Suppressor macrophage treated with lipopolysaccharide for 1 hour (primary cell): ENCODE results near the gene OGDHL.
"Not testable (repeated sequence)": the region's sequence is repeated elsewhere in the genome, so short reads cannot be mapped to it uniquely, and the experiment has no call there.

ENCODE experiments used
- DNase-seq, 3 donors: peaks; one replicate each; pipeline ENCODE4 v3.0.0-alpha.2; 2020 to 2022

The OGDHL gene

GRCh38 chr10:49756031-49756430 lies 6.1 kb downstream of the OGDHL start:
- DNase-seq, result no peak

- not testable (repeated sequence) for DNase-seq
Observed at GRCh38 chr10:49754951-49755350, 7.2 kb downstream of the OGDHL start.

- DNase-seq, result no peak
Observed at GRCh38 chr10:49752584-49752983, 9.5 kb downstream of the OGDHL start.

GRCh38 chr10:49751636-49752510 lies 10.2 kb downstream of the OGDHL start:
- DNase-seq, result no peak

GRCh38 chr10:49751216-49751615 lies 10.9 kb downstream of the OGDHL start:
- DNase-seq, result no peak

DNA sequence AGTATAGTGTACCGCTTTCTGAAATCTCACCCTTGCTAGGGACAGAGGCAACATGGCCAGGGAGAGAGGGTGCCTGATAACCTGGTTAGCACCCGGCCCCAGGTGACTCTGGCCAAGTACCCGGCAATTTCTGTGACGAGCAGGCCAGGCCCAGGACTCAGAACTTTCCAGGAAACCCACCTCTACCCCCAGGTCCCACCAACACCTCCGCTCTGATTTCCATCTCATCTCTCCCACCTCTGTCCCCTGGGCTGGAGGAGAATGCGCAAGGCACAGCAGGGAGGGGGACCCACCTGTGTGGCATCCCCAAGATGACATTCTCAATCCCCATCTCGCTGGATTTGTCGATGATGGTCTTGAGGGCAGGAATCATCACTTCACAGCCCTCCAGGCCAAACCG lies 11.6 kb downstream of the OGDHL start:
- no peak for DNase-seq

DNA sequence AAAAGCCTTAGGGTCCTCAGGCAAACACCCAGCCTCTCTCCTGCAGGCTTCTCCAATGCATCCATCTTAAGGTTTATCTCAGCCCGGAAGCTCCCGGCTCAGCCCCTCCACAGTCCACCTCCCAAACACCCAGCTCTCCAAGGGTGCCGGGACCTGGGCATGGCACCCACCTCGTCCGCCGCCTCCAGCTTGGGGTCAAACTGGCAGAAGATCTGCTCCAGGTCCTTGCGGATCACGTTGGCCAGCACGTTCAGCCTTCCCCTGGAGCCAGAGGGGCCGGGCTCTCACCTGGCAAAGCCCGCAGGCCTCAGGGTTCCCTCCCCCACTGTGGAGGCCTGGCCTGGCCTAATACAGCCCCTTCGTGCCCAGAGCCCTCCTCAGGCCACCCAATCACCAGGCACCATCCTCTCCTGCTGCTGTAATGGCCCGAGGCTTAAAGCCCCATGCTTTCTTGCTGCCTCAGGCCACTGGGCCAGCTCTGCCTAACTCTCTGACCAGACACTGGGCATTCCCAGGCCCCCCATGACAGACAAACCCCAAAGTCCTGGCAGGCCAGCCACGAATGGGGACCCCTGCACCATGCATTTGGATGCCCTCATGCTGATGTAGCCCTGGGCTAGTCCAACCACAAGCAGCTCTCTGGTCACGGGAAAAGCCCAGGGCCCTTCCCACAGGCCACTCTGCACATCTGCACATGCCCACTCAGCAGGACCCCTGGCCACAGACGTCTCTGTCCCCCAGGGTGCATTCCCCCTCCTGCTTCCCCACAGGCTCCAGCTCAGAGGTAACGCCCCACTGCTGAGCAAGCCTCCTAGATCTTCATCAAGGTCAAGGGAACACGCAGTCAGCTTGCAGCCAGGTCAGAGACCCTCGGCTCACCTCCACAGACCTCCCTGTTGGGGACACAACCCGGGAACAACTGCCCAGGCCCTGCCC lies 12.3 kb downstream of the OGDHL start:
- no peak for DNase-seq

GRCh38 chr10:49749144-49749543 lies 13.0 kb downstream of the OGDHL start:
- DNase-seq, result no peak

GRCh38 chr10:49748006-49748405 lies 14.1 kb downstream of the OGDHL start:
- DNase-seq, result no peak

GRCh38 chr10:49747303-49747646 lies 14.8 kb downstream of the OGDHL start:
- no peak for DNase-seq

DNA sequence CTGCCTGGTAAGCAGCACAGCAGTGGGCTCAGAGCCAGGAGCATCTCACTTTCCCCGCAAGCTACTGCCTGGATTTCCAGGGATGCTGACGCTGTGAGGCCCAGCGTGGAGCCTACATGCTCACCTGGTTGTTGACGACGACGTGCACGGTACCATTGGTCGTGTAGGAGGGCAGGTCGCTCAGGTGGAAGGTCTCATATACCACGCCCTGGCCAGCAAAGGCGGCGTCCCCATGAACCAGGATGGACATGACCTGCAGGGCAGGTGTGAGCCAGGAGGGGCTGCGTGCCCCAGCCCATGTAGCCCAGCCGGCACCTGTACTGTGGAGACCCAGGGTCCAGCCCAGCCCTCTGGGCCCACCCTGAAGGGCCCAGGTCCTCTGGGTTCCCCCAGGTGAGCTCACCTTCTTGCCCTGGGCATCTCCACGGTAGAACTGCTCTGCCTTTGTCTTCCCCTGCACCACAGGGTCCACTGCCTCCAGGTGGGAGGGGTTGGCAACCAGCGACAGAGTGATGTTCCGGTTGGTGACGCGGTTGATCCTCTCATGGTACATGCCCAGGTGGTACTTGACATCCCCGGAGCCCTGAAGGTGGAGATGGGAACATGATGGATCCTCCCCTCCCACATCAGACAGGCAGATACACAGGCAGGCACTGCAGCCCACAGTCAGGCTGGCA lies 15.4 kb downstream of the OGDHL start:
- DNase-seq, result no peak

- DNase-seq, result no peak
Observed at GRCh38 chr10:49745756-49746155, 16.4 kb downstream of the OGDHL start.

DNA sequence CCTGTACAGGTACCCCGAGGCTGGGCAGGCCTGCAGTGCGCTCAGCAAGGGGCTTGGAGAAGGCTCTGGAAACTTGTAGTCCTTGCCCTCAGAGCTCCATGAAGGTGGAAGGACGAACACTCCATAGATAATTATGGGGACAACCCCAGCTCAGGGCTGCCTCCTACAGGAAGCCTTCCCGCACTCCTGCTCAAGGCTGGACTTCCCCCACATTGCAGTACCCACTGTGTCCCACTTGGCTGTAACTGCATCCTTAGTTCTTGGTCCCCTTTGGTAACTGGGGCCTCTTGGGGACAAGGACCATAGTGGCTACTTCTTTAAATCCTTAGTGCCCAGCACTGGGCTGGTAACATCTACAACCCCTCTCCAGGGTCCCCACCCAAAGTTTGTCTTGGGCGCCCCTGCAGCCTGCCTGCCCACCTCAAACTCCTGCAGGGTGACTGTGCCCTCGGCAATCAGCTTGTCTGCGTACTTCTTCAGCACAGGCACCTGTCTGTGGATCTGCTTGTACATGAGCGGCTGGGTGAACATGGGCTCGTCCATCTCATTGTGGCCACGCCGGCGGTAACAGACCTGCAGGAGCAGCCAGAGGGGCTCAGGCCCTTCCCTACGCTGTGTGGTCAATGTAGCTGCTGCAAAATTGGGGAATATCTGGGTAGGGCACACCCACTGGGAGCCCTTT lies 17.1 kb downstream of the OGDHL start:
- no peak for DNase-seq

- DNase-seq, result no peak
Observed at GRCh38 chr10:49744091-49744685, 17.9 kb downstream of the OGDHL start.

DNA sequence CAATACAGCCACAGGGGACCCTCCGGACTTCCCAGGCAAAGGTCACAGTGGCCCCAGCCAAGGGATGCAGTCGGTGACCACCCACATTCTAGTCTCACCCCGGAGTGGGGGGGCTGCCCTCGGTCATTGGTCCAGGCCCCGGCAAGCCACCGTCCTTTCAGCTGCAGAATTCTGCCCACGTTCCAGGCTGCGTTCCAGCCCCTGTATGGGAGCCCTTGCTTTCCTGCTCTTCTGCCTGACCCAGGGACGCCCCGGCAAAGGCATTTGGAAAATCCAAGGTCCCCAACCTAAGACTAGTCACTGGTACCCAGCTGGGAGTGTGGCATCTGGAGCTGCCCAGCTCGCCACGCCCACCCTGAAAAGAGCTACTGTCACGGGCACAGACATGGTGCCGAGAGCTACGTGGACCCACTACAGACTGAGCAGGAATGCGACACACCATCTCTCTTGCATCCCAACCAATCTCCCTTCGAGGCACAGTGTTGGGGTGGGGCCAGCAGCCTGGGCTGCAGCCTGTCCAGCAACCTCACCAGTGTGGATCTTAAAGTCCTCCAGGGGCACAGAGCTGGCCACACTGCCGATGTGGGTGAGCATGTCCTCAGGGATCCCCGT lies 18.6 kb downstream of the OGDHL start:
- no peak for DNase-seq

DNA sequence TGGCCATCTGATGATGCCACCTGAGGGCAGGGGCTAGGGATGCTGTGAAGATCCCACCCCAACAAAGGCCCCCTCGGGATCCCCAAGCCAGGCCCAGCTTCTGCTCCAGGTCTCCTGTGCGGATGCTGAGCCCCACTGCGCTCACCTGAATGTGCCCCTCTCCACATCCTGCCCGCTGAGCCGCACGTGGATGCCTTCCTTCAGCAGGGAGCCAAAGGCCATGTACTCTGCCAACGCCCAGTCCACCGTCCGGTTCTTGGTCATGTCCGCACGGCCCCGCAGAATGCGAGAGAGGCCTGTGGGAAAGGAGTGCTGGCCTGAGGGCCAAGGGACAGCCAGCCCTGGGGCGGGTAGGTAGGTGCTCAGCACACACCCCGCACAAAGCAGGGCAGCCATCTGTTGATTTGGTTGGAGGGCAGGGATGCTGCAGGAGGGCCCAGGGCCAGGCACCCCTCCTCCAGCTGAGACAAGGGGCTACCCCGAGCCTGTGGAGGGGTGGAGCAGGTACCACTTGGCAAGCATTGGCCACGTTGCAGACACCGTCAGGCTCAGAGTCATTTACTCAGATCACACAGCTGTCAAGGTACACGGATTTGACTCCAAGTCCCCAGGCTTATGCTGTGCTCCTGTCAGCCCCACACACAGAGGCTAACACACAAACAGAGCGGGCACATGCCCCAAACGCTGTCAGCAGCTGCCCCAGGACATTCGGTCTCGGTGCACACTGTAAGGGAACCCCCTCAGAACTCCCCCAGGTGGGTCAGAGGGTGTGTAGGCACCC lies 19.2 kb downstream of the OGDHL start:
- no peak for DNase-seq

- no peak for DNase-seq
Observed at GRCh38 chr10:49741108-49741995, 20.8 kb downstream of the OGDHL start.

DNA sequence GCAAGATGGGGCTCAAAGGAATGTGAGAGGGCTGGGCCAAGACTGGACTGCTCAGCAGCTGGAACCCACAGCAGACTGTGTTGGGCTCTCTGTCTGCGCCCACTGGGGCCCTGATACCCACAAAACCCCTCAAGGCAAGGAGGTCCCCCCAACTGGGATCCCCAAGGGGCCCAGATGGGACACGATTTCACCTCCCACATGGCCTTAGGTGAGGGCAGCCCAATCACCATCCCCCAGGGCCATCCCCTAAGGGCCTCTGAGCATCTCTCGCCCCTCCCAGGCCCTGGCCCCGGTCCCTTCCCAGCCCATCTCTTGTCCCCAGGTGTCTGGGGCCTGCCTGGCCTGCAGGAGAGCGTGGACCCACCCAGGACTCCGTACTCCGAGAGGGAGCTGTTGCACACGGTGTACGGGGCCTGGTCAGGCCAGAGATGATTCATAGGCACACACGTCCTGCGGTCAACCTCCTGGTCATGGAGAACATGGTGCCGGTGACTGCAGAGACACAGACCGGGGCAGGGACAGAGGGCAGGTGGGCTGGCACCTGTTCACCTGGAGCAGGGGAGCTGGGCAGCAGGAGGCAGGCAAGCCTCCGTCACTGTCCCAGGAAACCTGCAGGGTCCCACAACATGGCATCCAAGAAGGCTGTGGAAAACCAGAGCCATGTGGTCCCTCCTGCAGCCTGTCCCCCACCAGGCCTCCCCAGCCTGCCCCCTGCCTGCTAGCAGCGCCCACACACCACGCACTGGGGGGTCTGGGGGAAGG lies 21.6 kb downstream of the OGDHL start:
- no peak for DNase-seq

DNA sequence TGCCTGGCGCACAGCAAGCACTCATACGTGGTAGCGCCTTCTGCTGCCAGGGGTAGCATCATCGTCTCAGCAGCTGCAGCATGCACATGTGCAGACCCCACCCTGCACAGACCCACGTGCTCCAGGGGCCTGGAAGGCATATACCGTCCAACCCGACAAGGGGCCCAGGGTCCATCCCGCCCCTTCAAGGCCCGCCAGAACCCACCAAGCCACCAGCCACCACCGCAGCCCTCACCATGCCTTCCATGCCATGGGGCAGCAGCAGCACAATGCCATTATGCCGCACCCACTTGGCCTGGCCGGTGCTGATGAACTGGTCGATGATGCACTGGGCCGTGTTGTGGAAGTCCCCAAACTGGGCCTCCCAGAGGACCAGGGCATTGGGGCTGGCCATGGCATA lies 22.7 kb downstream of the OGDHL start:
- no peak for DNase-seq
